NOMO-1 (cell line): Measurements from ENCODE around the gene CCL14.
"Not testable (repeated sequence)": the region's sequence is repeated elsewhere in the genome, so short reads cannot be mapped to it uniquely, and the experiment has no call there.

Source experiments
- DNase-seq, 2 experiments: peaks; one replicate each; lab custom pipeline; 2025; ENCODE audit not compliant: unreplicated experiment in 2 of 2; lab: John Stamatoyannopoulos, UW

CCL14 gene

DNA sequence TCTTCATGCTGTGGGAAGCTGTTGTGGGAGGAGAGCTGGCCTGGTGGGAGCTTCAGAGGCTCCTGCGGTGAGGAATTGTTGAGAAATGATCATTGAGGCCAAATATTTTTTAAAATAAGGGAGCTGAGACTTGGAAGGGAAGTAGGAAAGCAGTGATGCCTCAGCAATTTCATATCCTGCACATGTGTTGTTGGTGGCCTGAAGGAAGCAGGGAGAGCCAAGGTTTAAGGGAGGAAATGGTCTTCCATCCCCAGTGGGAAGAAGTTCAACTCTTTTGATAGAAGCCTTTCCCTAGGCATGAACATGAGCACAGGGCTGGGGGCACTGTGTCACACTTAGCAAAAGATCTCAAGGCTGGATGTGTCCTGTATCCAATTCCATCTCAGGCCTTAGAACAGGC, at the start of gene CCL14:
CCL14 (minus strand) TSS at position 87 of the 400 bp plus-strand sequence; CDS start at position 7, 80 bp downstream.
- no peak for DNase-seq

- DNase-seq: peak; percentile 82 to 88
These were observed 49.7 kb upstream of the CCL14 start for GRCh38 chr17:36036235-36036634.

DNA sequence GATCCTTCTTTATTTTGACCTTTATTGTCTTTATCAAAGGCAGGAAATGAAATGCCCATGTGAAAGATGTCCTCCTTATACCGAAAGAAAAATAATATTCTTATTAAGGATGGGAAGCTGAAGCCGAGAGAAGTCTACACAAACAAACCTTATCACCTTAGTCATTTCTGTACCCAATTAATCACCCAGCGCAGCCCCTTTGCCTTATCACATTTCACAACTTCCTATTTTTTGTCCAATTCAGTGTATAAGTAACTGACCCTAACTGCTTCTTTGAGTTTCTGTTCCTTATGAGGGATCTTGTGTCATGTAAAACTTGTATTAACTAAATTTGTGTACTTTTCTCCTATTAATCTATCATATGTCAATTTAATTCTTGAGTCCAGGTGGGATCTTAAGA, 47.6 kb upstream of the CCL14 start:
- peak; percentile 91 to 98 for DNase-seq

DNA sequence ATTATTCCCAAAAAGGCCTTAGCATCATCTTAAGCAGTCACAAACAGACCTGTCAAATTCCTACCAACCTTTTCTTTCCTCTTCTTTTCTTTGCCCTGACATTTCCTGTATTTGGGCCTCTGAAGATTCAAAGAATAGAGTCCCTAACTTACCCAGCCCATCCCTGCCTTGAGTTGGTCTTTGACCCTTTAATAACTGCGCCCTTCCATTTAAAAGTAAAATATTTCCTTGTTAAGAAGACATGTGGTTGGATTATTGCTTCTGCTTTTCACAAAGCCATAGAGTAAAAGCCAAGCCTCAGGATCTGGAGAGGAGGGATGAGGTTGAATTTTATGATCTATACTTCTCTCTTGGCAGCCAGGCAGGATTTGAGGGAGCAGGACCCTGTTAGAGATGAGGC, 44.4 kb upstream of the CCL14 start:
- DNase-seq: no peak

GRCh38 chr17:36027761-36028160, 41.2 kb upstream of the CCL14 start:
- no peak for DNase-seq

DNA sequence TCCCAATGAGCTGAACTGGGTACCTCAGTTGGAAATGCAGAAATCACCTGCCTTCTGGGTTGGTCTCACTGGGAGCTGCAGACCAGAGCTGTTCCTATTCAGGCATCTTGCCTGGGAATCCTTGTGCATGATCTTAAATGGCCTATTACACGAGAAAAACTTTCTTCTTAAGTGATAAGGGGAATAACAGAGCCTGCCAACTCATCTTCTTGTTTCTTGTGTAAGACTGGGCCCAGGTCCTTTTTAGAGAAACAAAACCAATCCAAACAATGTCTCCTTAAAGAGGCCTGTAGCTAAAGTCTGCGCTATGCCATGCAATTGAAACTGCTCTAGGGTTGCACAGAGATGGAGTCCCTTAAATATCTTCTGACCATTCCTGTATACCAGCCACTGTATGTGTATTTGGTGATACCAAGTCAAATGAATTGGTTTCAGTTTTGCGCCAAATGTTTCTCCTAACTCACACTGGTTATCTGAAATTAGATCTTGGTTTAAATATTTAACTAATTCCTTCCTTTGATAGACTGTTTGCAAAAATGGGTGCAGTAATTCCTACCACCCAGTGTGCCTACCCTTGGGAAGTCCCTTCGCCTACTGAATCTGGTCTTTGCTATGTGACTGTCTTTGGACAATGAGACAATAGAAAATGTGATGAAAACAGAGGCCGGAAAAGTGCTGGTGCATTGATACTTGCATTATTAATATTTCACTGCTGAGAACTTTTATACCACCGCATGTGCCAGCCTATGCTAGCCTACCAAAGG, 37.8 kb upstream of the CCL14 start:
- no peak for DNase-seq

DNA sequence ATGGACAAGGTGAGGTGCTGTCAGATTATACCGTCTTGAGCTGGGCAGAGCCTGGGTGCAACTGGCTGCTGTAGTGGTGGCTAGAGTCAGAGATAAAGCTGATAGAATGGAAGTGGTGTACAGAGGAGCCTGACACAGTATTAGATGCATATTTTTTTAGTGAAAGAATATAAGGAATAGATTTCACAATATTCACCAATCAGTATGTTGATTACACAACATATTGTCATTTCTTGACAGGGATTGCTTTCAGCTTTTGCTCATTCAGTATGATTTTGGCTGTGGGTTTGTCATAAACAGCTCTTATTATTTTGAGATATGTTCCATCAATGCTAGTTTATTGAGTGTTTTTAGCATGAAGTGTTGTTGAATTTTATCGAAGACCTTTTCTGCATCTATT, 32.9 kb upstream of the CCL14 start:
- DNase-seq: no peak

- DNase-seq: peak; percentile 37 to 79
These were observed 31.3 kb upstream of the CCL14 start, which contains the start of gene CCL23 for GRCh38 chr17:36017799-36018198. Gene CCL23, minus strand, starts transcription at chr17:36017972. Its CDS starts 75 bp downstream, at chr17:36017897.

DNA sequence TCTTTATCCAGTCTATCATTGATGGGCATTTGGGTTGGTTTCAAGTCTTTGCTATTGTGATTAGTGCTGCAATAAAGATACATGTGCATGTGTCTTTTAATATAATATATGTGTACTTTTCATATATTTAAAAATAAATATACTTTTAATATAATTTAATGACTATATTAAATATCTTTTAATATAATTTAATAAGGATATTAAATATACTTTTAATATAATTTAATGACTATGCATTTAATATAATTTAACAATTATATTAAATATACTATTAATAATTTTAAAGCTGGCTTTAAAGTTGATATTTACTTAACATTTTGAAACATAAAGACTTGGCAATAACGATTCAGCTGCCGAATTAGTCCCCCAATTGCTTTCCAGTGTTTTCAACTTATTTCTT, 30.0 kb upstream of the CCL14 start:
- no peak for DNase-seq

- DNase-seq: not testable (repeated sequence)
These were observed 29.4 kb upstream of the CCL14 start for GRCh38 chr17:36015895-36016294.

GRCh38 chr17:36014946-36015345, 28.4 kb upstream of the CCL14 start:
- DNase-seq: no peak

DNA sequence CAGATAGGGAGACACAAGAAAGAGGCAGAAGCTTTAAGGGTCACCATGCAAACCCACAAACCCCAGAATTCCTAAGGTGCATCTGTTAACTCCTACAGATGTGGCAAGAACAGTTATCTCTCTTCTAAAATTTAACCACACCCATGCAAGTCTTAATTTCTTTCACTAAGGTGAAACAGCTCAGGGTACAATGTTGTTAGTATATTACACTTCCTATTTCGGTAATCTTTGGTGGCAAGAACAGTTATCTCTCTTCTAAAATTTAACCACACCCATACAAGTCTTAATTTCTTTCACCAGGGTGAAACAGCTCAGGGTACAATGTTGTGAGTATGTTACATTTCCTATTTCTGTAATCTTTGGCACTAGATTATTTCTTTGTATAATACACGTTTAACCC, 24.7 kb upstream of the CCL14 start:
- DNase-seq: no peak

DNA sequence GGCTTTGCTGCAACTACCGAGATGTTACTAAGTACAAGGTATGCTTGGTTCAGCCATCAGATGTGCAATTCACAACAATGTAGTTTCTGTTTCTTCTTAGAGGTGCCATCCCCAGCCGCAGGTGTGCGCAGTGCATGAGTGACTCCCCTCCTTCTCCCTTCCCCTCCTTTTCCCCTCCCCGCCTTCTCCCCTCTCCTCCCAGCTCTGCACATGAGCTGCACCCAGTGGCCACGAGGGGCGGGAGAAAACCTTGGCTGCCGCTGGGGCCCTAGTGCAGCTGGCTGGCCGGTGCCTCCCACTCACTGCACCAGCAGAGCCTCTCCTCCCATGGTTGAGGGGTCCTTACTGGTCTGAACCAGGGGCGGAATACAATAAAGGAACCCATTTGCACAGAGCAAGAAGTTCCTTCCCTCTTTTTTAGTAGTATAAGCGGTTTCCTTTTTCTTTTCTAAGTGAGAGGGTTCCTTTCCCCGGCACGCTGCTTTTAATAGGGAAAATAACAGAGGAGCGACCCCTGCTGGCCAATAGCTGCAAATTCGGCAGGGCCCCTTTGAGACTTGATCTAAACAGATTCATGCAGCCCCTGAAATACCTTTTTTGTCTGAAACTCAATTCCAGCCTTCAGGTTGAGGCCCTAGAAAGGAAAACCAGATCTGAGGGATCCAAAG, 22.6 kb upstream of the CCL14 start:
- no peak for DNase-seq

DNA sequence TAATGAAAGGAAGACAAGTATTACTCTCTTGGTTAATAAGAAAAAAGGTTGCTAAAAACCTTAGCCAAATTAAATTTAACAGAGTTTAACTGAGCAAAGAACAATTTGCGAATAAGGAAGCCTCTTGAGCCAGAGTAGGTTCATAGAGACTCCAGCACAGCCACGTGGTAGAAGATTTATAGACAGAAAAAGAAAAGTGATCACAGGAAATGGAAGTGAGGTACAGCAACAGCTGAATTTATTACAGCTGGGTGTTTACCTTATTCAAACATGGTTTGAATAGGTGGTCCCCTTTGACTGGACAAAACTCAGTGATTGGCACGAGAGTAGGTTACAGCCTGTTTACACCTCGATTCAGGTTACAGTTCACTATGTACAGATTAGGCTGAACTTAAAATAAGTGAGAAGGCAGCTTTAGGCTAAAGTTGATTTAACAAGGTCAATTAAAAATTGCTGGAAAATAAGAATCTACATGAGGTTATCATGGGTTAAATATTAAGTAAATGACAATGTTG, 18.1 kb upstream of the CCL14 start:
- DNase-seq: peak in 1 of 2 experiments; percentile 21

DNA sequence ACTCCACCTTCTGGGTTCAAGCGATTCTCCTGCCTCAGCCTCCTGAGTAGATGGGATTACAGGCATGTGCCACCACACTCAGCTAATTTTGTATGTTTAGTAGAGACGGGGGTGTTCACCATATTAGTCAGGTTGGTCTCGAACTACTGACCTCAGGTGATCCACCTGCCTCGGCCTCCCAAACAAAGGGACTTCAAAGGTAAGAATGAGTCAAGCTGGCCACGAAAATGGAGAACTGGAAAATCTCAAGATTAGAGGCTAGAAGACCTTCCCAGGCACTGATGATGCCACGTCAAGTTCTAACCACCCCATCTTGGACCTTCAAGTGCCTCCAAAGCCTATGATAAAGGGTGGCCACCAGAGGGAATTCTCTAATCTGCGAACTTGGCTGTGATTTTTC, 16.1 kb upstream of the CCL14 start:
- no peak for DNase-seq

DNA sequence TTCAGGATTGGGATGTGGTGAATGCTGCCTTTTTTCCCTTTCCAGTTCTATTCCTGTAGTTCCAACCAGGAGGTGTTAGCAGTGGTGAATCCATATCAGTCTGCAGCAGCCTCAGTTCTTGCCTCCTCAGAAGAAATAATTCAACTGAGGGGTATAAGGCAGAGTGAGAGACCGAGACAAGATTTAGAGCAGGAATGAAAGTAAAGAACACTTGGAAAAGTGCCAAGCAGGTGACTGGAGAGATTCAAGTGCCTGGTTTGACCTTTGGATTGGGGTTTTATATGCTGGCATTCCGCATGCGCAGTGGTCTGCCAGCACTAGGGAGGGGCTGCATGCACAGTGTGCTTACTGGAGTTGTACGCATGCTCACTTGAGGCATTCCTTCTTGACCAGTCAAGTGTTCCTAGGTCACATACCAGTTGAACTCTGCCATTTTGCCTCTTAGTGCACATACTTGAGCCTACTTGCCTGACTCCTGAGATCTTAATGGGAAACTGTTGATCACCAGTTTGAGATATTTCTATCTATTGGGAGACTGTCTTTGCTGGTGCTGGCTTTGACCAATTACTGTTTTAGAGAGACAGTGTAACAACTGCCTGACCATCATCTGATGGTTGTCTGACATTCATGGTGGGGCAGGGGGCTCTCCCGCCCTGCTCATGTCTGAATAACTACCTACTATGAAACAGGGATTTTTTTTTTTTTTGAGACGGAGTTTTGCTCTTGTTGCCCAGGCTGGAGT, 15.5 kb upstream of the CCL14 start:
- DNase-seq: no peak

DNA sequence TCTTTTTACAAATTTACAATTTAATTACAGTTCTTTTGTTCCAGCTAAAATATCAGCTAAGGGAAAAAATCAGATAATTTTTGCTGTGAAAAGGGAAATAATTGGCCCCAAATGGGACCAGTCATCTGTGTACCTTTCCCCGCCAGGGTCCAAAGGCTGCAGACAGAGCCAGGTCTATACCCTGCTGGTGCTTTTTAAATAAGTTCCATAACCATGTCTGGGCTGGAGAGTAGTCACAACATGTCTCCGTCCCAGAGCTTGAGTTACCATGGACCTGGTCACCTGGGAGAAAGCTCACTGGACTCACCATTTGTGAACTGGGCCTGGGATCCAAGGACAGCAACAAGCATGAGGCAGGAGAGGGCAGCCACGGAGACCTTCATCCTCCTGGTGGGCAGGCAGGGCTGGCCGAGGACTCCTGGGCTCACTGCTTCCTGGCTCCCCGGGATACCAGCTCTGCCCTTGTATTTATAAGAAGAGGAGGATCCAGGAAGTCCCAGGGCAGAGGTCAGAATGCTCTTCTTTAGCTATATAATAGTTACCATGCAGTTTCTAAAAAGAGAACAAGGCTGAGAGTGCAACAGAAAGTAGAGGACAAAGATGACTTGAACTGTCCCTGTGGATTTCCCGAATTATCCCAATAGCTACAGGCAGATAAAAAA, 14.7 kb upstream of the CCL14 start, which contains the start of gene CCL15:
CCL15 (minus strand) TSS at position 444 of the 662 bp plus-strand sequence; CDS start at position 383, 61 bp downstream.
- DNase-seq: no peak

- no peak for DNase-seq
These were observed 14.2 kb upstream of the CCL14 start for GRCh38 chr17:36000732-36001109.

DNA sequence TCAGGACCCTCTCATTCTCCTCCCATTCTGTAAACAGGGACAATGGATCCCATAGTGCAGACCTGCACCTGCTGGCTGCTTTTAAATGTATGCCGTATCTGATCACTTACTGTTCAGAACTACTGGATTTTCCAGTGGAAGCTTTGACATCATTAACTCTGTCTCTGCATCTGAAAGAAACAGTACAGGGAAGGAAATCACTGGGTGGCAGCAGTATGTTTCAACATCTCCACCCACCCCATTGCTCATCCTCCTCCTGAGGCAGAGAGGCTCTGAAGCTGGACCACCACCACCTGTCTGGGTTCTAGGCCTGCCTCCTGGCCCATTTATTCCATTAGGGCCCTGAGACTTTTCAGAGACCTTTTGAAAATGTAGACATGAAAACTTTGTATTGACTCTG, 12.2 kb upstream of the CCL14 start:
- no peak for DNase-seq

DNA sequence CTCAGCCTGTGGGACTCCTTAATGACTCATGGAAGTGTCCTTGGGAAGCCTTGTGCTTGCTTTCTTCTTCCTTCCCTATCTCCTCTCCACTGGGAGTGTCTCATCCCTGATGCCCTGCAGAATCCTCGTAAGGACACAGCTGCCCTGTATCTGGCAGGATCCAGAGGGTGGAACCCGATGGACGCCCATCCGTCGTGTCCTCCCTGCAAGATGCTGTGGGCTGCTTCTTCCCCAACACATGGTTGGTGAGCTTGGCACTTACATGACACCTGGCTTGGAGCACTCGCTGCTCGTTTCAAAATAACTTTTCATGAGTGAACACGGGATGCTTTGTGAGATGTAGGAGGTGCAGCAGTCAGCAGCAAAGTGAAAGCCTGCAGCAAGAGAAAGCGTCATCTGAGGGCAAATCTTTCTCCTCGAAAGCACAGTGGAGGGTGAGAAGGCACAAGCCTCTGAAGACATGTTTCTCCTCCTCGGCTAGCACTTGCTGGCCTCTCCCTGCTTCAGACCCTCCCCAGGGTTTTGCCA, 11.6 kb upstream of the CCL14 start:
- DNase-seq: no peak
